GM11168 (cell line): ENCODE data around the gene RIMS3.
"Not testable (repeated sequence)": the region's sequence is repeated elsewhere in the genome, so short reads cannot be mapped to it uniquely, and the experiment has no call there.

Source experiments
- in situ Hi-C: fragments of 300-500 bp; cut with MboI; formaldehyde crosslinking; loops from one replicate; pipeline ENCODE4 v1.12.0; 2022; ENCODE audit warnings: low sequenced_read_pairs; ENCODE audit not compliant: unreplicated experiment

The RIMS3 gene

DNA sequence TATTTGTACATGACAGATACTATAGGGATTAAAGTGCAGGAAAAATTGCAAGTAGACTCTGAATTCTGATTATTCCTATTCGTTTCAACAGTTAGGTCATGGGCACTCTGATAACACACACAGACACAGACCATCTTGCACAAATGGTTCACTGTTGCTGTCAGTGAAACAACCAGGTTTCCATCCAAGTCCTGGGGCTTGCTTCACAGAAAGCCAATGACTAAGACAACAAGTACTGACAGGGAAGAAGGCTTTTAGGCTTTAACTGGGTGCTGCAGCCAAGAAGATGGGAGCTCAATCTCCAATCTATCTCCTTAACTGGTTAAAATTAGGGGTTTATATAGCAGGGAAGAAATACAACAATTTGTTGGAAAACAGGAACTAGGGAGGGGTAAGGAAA, 57.6 kb downstream of the RIMS3 start:
- in situ Hi-C loops: no loop called here

DNA sequence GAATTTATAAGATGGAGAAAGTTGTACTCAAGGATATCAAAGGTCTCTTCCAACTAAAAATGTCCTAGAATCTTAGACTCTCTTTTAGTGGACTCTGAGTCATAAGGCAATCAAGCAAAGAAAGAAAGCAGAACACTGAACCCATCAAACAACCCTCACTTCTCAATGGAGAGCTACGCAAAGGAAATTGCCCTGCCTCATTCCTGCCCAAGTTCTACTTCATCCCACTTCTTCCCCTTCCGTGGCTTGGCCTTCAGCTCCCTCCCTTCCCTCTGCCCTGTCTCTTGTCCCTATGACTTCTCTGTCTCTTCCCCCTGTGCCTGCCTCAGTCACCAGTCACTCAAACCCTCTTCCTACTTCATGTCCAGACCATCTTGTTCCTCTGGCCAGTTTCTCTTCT, 58.5 kb downstream of the RIMS3 start:
- in situ Hi-C loops: no loop called here

DNA sequence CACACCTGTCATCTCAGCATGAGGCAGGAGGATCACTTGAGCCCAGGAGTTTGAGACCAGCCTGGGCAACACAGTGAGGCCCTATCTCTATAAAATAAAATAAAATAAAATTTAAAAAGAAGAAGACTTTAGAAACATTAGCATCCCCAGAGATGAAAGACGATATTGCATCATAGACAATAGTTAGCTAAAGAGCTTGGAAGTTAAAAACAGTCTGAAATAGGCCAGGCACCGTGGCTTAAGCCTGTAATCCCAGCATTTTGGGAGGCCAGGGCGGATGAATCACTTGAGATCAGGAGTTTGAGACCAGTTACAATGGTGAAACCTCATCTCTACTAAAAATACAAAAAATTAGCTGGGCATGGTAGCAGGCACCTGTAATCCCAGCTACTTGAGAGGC, 59.3 kb downstream of the RIMS3 start:
- in situ Hi-C loops: no loop called here

DNA sequence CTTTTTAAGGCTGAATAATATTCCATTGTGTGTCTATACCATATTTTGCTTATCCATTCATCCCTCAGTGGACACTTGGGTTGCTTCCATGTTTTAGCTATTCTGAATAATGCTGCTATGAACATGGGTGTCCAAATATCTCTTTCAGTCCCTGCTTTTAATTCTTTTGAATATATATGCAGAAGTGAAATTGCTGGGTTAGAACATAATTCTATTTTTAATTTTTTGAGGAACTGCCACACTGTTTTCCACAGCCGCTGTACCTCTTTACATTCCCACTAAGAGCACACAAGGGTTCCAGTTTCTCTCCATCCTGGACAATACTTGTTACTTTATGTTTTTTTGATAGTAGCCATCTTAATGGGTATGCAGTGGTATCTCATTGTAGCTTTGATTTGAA, 65.6 kb downstream of the RIMS3 start:
- in situ Hi-C loops: no loop called here

DNA sequence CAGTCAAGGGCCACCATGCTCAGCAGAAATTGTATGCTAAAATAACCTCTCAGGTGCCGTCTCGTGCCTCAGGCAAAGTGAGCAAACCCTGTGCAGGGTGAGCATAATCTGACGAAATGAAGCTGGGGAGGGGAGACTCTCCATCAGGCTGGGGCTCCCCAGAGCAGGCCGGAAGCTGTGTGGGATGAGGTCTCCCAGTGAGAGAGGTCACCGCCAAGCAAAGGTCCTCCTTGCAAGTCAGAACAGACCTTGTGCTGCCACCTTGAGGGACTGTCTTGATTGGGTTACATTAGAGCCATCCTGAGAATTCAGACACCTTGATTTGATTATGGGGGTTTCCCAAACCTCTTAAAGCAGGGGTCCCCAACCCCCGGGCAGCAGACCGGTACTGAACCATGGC, 69.9 kb downstream of the RIMS3 start:
- in situ Hi-C loops: no loop called here

DNA sequence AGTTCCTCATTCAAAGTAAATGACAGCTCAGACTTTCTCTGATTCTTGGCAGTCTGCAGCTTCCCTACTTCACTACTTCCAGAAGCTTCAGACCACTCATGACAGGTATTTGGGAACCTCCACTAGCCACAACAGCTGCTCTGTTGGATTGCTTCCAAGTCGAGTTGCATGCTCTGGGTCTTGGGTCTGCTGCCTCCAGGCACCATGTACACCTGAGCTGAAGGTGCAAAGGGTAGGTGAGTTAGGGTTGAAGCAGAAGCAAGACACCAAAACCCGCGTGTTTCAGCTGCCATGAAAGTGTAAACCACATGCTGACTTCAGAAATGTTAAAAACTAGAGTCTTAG, 71.3 kb downstream of the RIMS3 start:
- in situ Hi-C loops: no loop called here

DNA sequence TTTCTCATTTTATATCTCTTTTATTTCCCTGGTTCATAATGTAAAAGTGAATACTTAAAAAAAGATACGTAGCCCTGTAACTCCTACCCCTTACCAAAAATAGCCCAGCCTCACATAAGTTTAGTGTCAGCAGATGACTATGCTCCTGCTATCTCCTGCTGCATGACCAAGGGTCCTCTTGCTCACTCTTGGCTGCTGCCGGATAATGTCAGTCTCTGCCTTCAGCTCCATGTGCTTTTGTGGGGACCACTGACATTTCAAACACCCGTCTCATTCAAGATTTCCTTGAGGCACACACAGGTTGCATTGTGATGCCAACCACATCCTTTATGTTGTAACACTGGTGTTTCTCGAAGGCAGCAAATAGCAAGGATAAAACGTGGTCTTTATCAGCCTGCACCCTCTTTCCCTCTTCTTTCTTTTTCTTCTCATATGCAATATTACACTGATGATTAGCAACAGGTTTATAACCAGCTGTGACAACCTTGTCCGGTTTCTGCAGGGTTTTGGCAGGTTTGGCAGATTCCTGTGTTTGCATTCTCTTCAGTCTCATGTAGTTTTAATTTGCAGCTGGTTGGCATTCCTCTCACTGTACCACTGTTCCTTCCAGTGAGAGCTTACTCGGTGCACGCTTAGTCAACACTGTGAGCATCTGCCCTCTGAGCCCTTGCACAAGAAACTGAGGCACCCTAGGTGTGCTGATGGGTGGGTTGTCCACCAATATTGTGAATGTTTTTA, 71.9 kb downstream of the RIMS3 start:
- in situ Hi-C loops: no loop called here

DNA sequence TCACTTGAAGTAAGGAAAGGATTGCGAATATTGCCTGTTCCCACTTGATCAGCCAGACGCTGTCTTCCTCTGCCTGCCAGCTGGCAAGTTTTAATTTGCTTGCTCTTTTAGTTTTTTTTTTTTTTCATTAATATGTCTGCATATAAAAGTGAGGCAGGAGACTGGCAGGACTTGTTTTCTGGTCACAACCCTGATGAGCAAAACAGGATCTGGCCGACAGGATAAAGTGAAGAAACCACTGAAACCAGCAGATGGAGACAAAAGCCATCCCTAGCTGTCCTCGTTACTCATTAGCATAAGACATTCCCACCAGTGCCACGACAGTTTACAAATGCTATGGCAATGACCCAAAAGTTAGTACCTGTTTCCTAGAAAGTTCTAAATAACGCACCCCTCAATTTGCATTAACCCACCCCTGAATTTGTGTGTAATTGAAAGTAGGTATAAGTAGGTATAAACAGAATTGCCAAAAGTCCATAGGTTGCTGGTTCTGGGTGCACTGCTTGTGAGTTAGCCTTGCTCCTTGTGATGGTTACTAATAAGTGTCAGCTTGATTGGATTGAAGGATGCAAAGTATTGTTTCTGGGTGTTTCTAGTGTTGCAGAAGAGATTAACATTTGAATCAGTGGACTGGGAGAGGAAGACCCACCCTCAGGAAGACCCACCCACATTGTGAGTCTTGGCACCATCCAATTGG, 73.2 kb downstream of the RIMS3 start:
- in situ Hi-C loops: no loop called here

DNA sequence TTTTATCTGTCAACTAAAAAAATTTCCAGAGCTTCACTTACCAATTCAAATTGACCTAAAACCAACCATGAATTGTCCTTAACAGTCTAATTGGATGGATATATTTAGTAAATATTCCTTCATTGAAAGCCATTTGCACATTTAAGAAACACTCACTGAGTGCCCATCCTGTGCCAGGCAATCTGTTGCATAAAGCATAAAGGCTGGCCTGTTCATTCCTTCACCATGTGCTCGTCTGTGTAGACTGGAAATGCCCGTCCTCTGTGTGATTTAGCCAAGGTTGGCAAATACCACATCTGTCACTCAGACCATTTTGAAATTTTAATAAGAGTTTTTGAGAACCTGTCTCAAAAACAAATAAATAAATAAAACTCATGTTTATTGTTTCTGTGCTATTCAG, 76.9 kb downstream of the RIMS3 start:
- in situ Hi-C loops: no loop called here

DNA sequence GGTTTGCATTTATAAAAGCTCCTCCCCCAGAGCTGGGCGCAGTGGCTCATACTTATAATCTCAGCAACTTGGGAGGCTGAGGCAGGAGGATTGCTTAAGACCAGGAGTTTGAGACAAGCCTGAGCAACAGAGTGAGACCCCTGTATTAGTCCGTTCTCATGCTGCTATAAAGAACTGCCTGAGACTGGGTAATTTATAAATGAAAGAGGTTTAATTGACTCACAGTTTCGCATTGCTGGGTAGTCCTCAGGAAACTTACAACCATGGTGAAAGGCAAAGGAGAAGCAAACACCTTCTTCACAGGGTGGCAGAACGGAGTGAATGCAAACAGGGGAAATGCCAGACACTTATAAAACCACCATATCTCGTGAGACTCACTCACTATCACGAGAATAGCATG, 81.5 kb downstream of the RIMS3 start:
- in situ Hi-C loops: no loop called here

DNA sequence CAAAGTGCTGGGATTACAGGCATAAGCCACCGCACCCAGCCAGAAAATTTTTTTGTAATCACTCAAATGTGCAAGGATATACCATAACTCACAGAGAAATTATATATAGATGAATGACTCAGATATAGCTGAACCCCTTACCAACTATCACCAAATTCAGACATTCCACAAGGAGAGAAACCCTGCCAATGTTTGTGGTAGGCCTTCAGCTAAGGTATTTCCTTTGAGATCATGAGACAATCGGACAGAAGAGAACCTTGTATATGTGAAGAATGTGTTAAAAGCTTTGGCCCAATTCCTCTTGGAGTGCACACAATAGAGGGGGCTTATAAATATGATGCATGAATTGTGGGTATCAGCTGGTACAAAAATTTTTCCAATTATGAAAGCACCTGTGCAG, 83.4 kb downstream of the RIMS3 start:
- in situ Hi-C loops: no loop called here

DNA sequence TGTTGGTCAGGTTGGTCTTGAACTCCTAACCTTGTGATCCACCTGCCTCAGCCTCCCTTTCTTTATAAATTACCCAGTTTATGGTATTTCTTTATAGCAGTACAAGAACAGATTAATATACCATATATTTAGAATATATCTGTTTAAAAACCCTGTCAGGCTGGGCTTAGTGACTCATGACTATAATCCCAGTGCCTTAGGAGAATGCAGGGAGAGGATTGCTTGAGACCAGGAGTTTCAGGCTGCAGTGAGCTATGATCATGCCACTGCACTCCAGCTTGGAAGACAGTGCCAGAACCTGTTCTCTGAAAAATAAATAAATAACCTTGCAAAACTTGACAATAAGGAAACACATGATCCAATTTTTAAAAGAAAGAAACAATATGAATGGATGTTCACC, 90.1 kb downstream of the RIMS3 start:
- in situ Hi-C loops: no loop called here

DNA sequence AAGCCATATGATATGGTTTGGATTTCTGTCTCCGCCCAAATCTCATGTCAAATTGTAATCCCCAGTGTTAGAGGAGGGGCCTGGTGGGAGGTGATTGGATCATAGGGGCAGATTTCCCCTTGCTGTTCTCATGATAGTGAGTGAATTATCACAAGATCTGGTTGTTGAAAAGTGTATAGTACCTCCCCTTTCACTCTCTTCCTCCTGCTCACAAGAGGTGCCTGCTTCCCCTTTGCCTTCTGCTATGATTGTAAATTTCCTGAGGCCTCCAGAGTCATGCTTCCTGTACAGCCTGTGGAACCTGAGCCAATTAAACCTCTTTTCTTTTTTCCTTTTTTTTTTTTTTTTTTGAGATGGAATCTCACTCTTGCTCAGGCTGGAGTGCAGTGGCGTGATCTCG, 90.7 kb downstream of the RIMS3 start:
- in situ Hi-C loops: not testable (repeated sequence)
